HG02588 (cell line): ENCODE measurements around the gene GNMT.

Experiments used
- ATAC-seq: cut with Tn5 transposase; IDR thresholded peaks from one replicate; pipeline ENCODE4 v1.9.1; 2021; ENCODE audit warnings: mild to moderate bottlenecking, moderate library complexity; ENCODE audit not compliant: unreplicated experiment

The GNMT gene

GRCh38 chr6:43009124-43009523, 48.6 kb downstream of the GNMT start:
- no peak for ATAC-seq

DNA sequence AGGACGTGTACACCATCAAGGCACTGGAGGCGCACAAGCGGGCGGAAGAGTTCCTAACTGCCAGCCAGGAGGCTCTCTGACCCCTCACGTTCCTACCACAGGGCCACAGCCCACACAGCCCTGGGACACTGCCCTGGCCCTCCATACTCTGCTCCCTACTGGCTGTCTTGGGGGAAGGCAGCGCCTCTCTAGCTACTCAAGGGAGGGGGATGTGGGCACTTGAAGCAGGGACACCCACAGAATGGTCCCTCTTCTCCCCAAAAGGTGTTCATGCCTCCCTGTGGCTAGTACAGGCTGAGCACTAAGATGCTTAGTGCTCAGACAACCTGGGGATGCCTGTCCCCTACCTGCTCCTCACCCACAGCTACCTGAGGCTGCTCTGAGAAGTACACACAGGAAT, 50.7 kb downstream of the GNMT start:
- no peak for ATAC-seq

- no peak for ATAC-seq
Observed at GRCh38 chr6:43012364-43012763, 51.8 kb downstream of the GNMT start.

GRCh38 chr6:43013097-43013842, 52.7 kb downstream of the GNMT start:
- ATAC-seq: no peak
